CD4-positive, alpha-beta T cell treated with Interferon alpha-2 for 1 hour (primary cell): Measurements from ENCODE around the gene MPL.

Experiments used
- DNase-seq, 2 donors: peaks; one replicate each; pipeline ENCODE4 v3.0.0-alpha.2; 2020 to 2022

The MPL gene

GRCh38 chr1:43337588-43337987 is at the start of gene MPL:
Gene MPL (plus strand): TSS chr1:43337818. CDS start chr1:43337849, 31 bp downstream.
- no peak for DNase-seq

GRCh38 chr1:43288058-43288784 is 49.4 kb upstream of the MPL start:
- DNase-seq: no peak

GRCh38 chr1:43288785-43289706 is 48.6 kb upstream of the MPL start:
- no peak for DNase-seq

- DNase-seq: no peak
Observed at GRCh38 chr1:43292216-43292615, 45.4 kb upstream of the MPL start.

- DNase-seq: no peak
Observed at GRCh38 chr1:43292679-43293078, 44.9 kb upstream of the MPL start.

GRCh38 chr1:43293176-43293575 is 44.4 kb upstream of the MPL start:
- DNase-seq: no peak

- no peak for DNase-seq
Observed at GRCh38 chr1:43293896-43294760, 43.5 kb upstream of the MPL start.

GRCh38 chr1:43294761-43295160 is 42.9 kb upstream of the MPL start:
- no peak for DNase-seq

GRCh38 chr1:43296207-43296606 is 41.4 kb upstream of the MPL start:
- DNase-seq: no peak

- no peak for DNase-seq
Observed at GRCh38 chr1:43298055-43298454, 39.6 kb upstream of the MPL start.

GRCh38 chr1:43299101-43299500 is 38.5 kb upstream of the MPL start:
- DNase-seq: no peak

GRCh38 chr1:43300378-43301094 is 37.1 kb upstream of the MPL start, which contains the start of gene TIE1:
Gene TIE1 (plus strand): TSS chr1:43300982. CDS start chr1:43301072, 90 bp downstream.
- no peak for DNase-seq

- DNase-seq: no peak
Observed at GRCh38 chr1:43302201-43302600, 35.4 kb upstream of the MPL start.

GRCh38 chr1:43302721-43303470 is 34.7 kb upstream of the MPL start:
- no peak for DNase-seq

GRCh38 chr1:43303471-43304313 is 33.9 kb upstream of the MPL start:
- DNase-seq: no peak

- DNase-seq: no peak
Observed at GRCh38 chr1:43304314-43304681, 33.3 kb upstream of the MPL start.

GRCh38 chr1:43304771-43305300 is 32.8 kb upstream of the MPL start:
- no peak for DNase-seq

GRCh38 chr1:43305461-43305860 is 32.2 kb upstream of the MPL start:
- no peak for DNase-seq

- no peak for DNase-seq
Observed at GRCh38 chr1:43305926-43306687, 31.5 kb upstream of the MPL start.
